Glutamatergic neuron (in vitro differentiated cells): ENCODE results near the gene CNRIP1. TPM values are rescaled to one million over a fixed set of nuclear protein-coding genes. Genes with fewer than 3 reads are reported as not detected.
"Not testable (repeated sequence)": the region's sequence is repeated elsewhere in the genome, so short reads cannot be mapped to it uniquely, and the experiment has no call there.

Experiments used
- DNase-seq: peaks from one replicate; pipeline ENCODE4 v3.0.0; 2022
- H3K27ac Mint-ChIP-seq: one replicate; pipeline ENCODE4 v1.8.0; 2020; ENCODE audit warnings: mild to moderate bottlenecking, mixed read lengths, inconsistent platforms; ENCODE audit not compliant: unreplicated experiment
- H3K27me3 Mint-ChIP-seq: one replicate; pipeline ENCODE4 v1.8.0; 2020; ENCODE audit warnings: mild to moderate bottlenecking, moderate library complexity, mixed read lengths, inconsistent platforms; ENCODE audit not compliant: unreplicated experiment
- H3K36me3 Mint-ChIP-seq: one replicate; pipeline ENCODE4 v1.8.0; 2020; ENCODE audit warnings: mild to moderate bottlenecking, mixed read lengths, inconsistent platforms; ENCODE audit not compliant: unreplicated experiment
- H3K4me1 Mint-ChIP-seq: one replicate; pipeline ENCODE4 v1.8.0; 2020; ENCODE audit warnings: mild to moderate bottlenecking, low read depth, mixed read lengths, inconsistent platforms; ENCODE audit not compliant: unreplicated experiment
- H3K4me3 Mint-ChIP-seq: one replicate; pipeline ENCODE4 v1.8.0; 2020; ENCODE audit warnings: mild to moderate bottlenecking, mixed read lengths, inconsistent platforms; ENCODE audit not compliant: unreplicated experiment
- H3K9me3 Mint-ChIP-seq: one replicate; pipeline ENCODE4 v1.8.0; 2020; ENCODE audit warnings: mild to moderate bottlenecking, moderate library complexity, mixed read lengths, inconsistent platforms; ENCODE audit not compliant: unreplicated experiment
- CTCF ChIP-seq: fragments of 200-600 bp; sonication (generic); IDR thresholded peaks from one replicate; pipeline ENCODE4 v1.5.0; 2021; ENCODE audit not compliant: partially characterized antibody, unreplicated experiment
- total RNA-seq: library from RNA; stranded (reverse); fragmentation: NEBNext Ultra II Directional; extraction: Animal tissue kit (Norgen Biotek cat#: 25700); gene quantifications from one replicate; pipeline ENCODE4 v1.2.1, GENCODE V29; 2021; ENCODE audit not compliant: unreplicated experiment

Gene CNRIP1
- total RNA-seq, 1 donor from 2014 or later: 28.0 TPM

- H3K4me1 Mint-ChIP-seq: peaks cover 11% of the 10 kb centered on the region
- H3K9me3 Mint-ChIP-seq: peaks cover 6% of the 10 kb centered on the region
- peaks cover 5% of the 10 kb centered on the region for H3K36me3 Mint-ChIP-seq
- peak; percentile 56 for DNase-seq
- H3K27me3 Mint-ChIP-seq: peaks cover 8% of the 10 kb centered on the region
- TF ChIP-seq CTCF: no peak
- peak overlapping the region; percentile 92 for H3K4me3 Mint-ChIP-seq
- peak overlapping the region; percentile 96 for H3K27ac Mint-ChIP-seq
Observed at GRCh38 chr2:68317971-68318913, 1.5 kb downstream of the CNRIP1 start.

- no peak overlapping the region for H3K4me3 Mint-ChIP-seq
Observed at GRCh38 chr2:68316111-68316510, 3.6 kb downstream of the CNRIP1 start.

GRCh38 chr2:68311033-68311432, 8.7 kb downstream of the CNRIP1 start:
- no peak for TF ChIP-seq CTCF
- H3K27ac Mint-ChIP-seq: no peak overlapping the region
- no peaks in the 10 kb centered on the region for H3K4me1 Mint-ChIP-seq
- DNase-seq: no peak
- no peaks in the 10 kb centered on the region for H3K9me3 Mint-ChIP-seq
- no peak overlapping the region for H3K4me3 Mint-ChIP-seq
- no peaks in the 10 kb centered on the region for H3K27me3 Mint-ChIP-seq
- H3K36me3 Mint-ChIP-seq: peaks cover 10% of the 10 kb centered on the region

More at GRCh38 chr2:68316111-68316510, 3.6 kb downstream of the CNRIP1 start:
- DNase-seq: no peak
- Mint-ChIP-seq H3K9me3 (peaks cover 6% of the 10 kb centered on the region), H3K27ac (no peak overlapping the region), H3K27me3 (peaks cover 8% of the 10 kb centered on the region), H3K36me3 (peaks cover 7% of the 10 kb centered on the region), H3K4me1 (peaks cover 11% of the 10 kb centered on the region)
- no peak for TF ChIP-seq CTCF

GRCh38 chr2:68309426-68309825, 10.3 kb downstream of the CNRIP1 start:
- no peaks in the 10 kb centered on the region for H3K9me3 Mint-ChIP-seq
- H3K27ac Mint-ChIP-seq: no peak overlapping the region
- no peaks in the 10 kb centered on the region for H3K27me3 Mint-ChIP-seq
- H3K4me3 Mint-ChIP-seq: no peak overlapping the region
- H3K4me1 Mint-ChIP-seq: no peaks in the 10 kb centered on the region
- no peak for TF ChIP-seq CTCF
- no peak for DNase-seq
- H3K36me3 Mint-ChIP-seq: peaks cover 10% of the 10 kb centered on the region

- not testable (repeated sequence) for H3K27me3 Mint-ChIP-seq, DNase-seq
Observed at GRCh38 chr2:68303902-68304272, 15.9 kb downstream of the CNRIP1 start.

More at GRCh38 chr2:68303902-68304272, 15.9 kb downstream of the CNRIP1 start:
- not testable (repeated sequence) for H3K36me3 Mint-ChIP-seq, H3K27ac Mint-ChIP-seq, H3K4me1 Mint-ChIP-seq, H3K4me3 Mint-ChIP-seq, H3K9me3 Mint-ChIP-seq
